Prostate gland (tissue), 2 donors: Measurements from ENCODE around the gene FAM174A.

Experiments used
- POLR2A ChIP-seq: fragments of 450-650 bp; IDR thresholded peaks from one replicate; pipeline ENCODE4 v1.6.1; 2016; ENCODE audit warnings: antibody characterized with exemption, mild to moderate bottlenecking
- POLR2AphosphoS5 ChIP-seq: sonication (generic); formaldehyde crosslinking; IDR thresholded peaks from one replicate; pipeline ENCODE4 v1.6.1; 2017; ENCODE audit warnings: antibody characterized with exemption
- TF ChIP-seq, protein P1 (sequence below), 4 experiments: fragments of 200-600 bp in 2 of 4; fragments of 450-650 bp in 2 of 4; sonication (generic) in 2 of 4; IDR thresholded peaks; 1 replicate in 3 of 4; 2 replicates in 1 of 4; pipeline ENCODE4 v1.5.1; 2016 to 2019; ENCODE audit warnings: antibody characterized with exemption in 4 of 4, mild to moderate bottlenecking in 2 of 4, moderate library complexity in 2 of 4

DNA sequence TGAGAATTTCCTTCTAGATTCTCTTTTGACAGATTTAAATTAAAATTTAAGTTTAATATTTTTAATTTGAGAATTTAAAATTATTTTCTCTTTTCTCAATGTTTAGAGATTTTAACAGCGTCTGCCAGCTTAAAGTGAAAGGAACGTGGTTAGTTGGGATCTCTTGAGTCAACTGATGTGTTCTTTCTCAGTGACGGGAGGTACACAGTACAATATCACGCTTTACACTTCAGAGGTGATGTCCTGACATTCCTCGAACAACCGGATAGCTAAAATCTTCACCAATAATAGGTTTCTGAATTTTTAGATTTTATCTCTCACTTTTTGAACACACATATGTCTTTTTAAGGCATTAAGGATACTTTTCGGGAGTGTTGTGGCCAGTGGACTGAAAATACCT, 81.1 kb downstream of the FAM174A start:
- TF ChIP-seq POLR2A (no peak), POLR2AphosphoS5 (no peak)
- TF ChIP-seq, protein P1, sequence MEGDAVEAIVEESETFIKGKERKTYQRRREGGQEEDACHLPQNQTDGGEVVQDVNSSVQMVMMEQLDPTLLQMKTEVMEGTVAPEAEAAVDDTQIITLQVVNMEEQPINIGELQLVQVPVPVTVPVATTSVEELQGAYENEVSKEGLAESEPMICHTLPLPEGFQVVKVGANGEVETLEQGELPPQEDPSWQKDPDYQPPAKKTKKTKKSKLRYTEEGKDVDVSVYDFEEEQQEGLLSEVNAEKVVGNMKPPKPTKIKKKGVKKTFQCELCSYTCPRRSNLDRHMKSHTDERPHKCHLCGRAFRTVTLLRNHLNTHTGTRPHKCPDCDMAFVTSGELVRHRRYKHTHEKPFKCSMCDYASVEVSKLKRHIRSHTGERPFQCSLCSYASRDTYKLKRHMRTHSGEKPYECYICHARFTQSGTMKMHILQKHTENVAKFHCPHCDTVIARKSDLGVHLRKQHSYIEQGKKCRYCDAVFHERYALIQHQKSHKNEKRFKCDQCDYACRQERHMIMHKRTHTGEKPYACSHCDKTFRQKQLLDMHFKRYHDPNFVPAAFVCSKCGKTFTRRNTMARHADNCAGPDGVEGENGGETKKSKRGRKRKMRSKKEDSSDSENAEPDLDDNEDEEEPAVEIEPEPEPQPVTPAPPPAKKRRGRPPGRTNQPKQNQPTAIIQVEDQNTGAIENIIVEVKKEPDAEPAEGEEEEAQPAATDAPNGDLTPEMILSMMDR (IDR thresholded peaks at IDR 0.05): no peak
